PFSK-1 (cell line): ENCODE measurements around the gene LRRC4C.

Source experiments
- FOXP2 ChIP-seq: optimal IDR thresholded peaks from 2 replicates; pipeline ENCODE3; 2011; ENCODE audit warnings: borderline replicate concordance, control low read depth, inconsistent platforms; ENCODE audit not compliant: insufficient read depth; ENCODE audit errors: extremely low read length, extremely low read depth
- POLR2AphosphoS5 ChIP-seq: IDR thresholded peaks from 2 replicates; pipeline ENCODE4 v1.6.1; 2012; ENCODE audit warnings: low read depth, mild to moderate bottlenecking, control low read depth, low read length, moderate library complexity
- REST ChIP-seq, 2 experiments: IDR thresholded peaks; 2 replicates each; pipeline versions ENCODE4 v1.6.1 to v1.8.0; 2011 to 2012; ENCODE audit warnings: low read depth in 2 of 2, low read length in 2 of 2, control low read depth in 1 of 2, inconsistent platforms in 1 of 2, mild to moderate bottlenecking in 1 of 2, moderate library complexity in 1 of 2; ENCODE audit not compliant: insufficient read depth in 1 of 2
- SIN3A ChIP-seq: IDR thresholded peaks from 2 replicates; pipeline ENCODE4 v1.6.1; 2012; ENCODE audit warnings: mild to moderate bottlenecking, low read length, moderate library complexity, borderline replicate concordance; ENCODE audit not compliant: insufficient read depth
- TAF1 ChIP-seq: IDR thresholded peaks from 2 replicates; pipeline ENCODE4 v1.6.1; 2012; ENCODE audit warnings: low read length, control low read depth, borderline replicate concordance; ENCODE audit not compliant: insufficient read depth

The LRRC4C gene

GRCh38 chr11:41419901-41420300 is 39.6 kb downstream of the LRRC4C start:
- TF ChIP-seq FOXP2 (no peak), TAF1 (no peak)

- no peak for TF ChIP-seq SIN3A
- TF ChIP-seq POLR2AphosphoS5 = no peak
- no peak for TF ChIP-seq FOXP2
- TF ChIP-seq REST (IDR thresholded peaks at IDR 0.05; ENCODE audit: insufficient read depth in 1 of 2, low read depth in 2 of 2, low read length in 2 of 2) = no peak
- no peak for TF ChIP-seq TAF1
Observed at GRCh38 chr11:41414771-41415440, 44.5 kb downstream of the LRRC4C start.

- TF ChIP-seq TAF1 (no peak), FOXP2 (no peak), REST (IDR thresholded peaks at IDR 0.05; ENCODE audit: insufficient read depth in 1 of 2, low read depth in 2 of 2, low read length in 2 of 2) (no peak), SIN3A (no peak), POLR2AphosphoS5 (no peak)
Observed at GRCh38 chr11:41413843-41414242, 45.6 kb downstream of the LRRC4C start.

- no peak for TF ChIP-seq SIN3A
- TF ChIP-seq TAF1 = no peak
- no peak for TF ChIP-seq REST (IDR thresholded peaks at IDR 0.05; ENCODE audit: insufficient read depth in 1 of 2, low read depth in 2 of 2, low read length in 2 of 2)
- TF ChIP-seq FOXP2 = no peak
- TF ChIP-seq POLR2AphosphoS5 = no peak
Observed at GRCh38 chr11:41405812-41406211, 53.6 kb downstream of the LRRC4C start.

GRCh38 chr11:41404109-41404508 is 55.3 kb downstream of the LRRC4C start:
- TF ChIP-seq TAF1 (no peak), FOXP2 (no peak), SIN3A (no peak), POLR2AphosphoS5 (no peak), REST (IDR thresholded peaks at IDR 0.05; ENCODE audit: insufficient read depth in 1 of 2, low read depth in 2 of 2, low read length in 2 of 2) (no peak)
